Kidney (tissue), 14 donors: ENCODE data around the gene FZR1. TPM values are rescaled to one million over a fixed set of nuclear protein-coding genes. Genes with fewer than 3 reads are reported as not detected.

Experiments
- DNase-seq, 5 donors: peaks; one replicate each; pipeline ENCODE4 v3.0.0-alpha.2; 2013 to 2020
- FAIRE-seq: peaks from 2 replicates; lab custom pipeline; 2012; peaks lifted over from hg19 to GRCh38; lab: Jason Lieb, UNC
- H3K27ac ChIP-seq, 2 donors: one replicate each; pipeline ENCODE4 v1.7.0; 2013; ENCODE audit warnings: low read depth in 2 of 2, low read length in 2 of 2, inconsistent platforms in 1 of 2
- H3K27me3 ChIP-seq: one replicate; pipeline ENCODE4 v1.7.1; 2013; ENCODE audit warnings: low read length, inconsistent platforms; ENCODE audit not compliant: control insufficient read depth, insufficient read depth
- H3K36me3 ChIP-seq, 3 donors: one replicate each; pipeline versions ENCODE4 v1.7.0 to v1.7.1; 2013; ENCODE audit warnings: low read length in 3 of 3, control low read depth in 1 of 3, inconsistent platforms in 1 of 3; ENCODE audit not compliant: insufficient read depth in 3 of 3, control insufficient read depth in 2 of 3
- H3K4me1 ChIP-seq, 3 donors: one replicate each; pipeline versions ENCODE4 v1.7.0 to v1.7.1; 2013; ENCODE audit warnings: low read length in 3 of 3, inconsistent platforms in 1 of 3, low read depth in 1 of 3; ENCODE audit not compliant: control insufficient read depth in 2 of 3, insufficient read depth in 2 of 3
- H3K4me3 ChIP-seq, 3 donors: one replicate each; pipeline versions ENCODE4 v1.7.0 to v1.8.1; 2013; ENCODE audit warnings: low read length in 3 of 3, control low read depth in 1 of 3, inconsistent platforms in 1 of 3
- H3K9ac ChIP-seq, 3 donors: one replicate each; pipeline versions ENCODE4 v1.7.0 to v1.7.1; 2013; ENCODE audit warnings: low read length in 3 of 3, control low read depth in 1 of 3, inconsistent platforms in 1 of 3
- H3K9me3 ChIP-seq, 3 donors: one replicate each; pipeline versions ENCODE4 v1.7.0 to v1.7.1; 2013; ENCODE audit warnings: low read length in 3 of 3, control low read depth in 1 of 3, inconsistent platforms in 1 of 3; ENCODE audit not compliant: control insufficient read depth in 2 of 3, insufficient read depth in 1 of 3
- intact Hi-C: fragments of 100-400 bp; cut with DNase I; formaldehyde crosslinking; loops from one replicate; pipeline ENCODE4 v1.11.1; 2022
- polyA plus RNA-seq: library from polyadenylated mRNA; stranded (reverse); fragments of 350-450 nt; fragmentation: Illumina TruSeq; extraction: RNeasy Lipid Tissue Mini Kit (QIAGEN cat#74804); gene quantifications from one replicate; pipeline ENCODE4 v1.2.3, GENCODE V29; 2014; ENCODE audit warnings: low read depth, low replicate concordance; ENCODE audit not compliant: insufficient read depth
- total RNA-seq: library from RNA; stranded (reverse); fragmentation: NEBNext Ultra II Directional; extraction: Animal tissue kit (Norgen Biotek cat#: 25700); gene quantifications from one replicate; pipeline ENCODE4 v1.2.1, GENCODE V29; 2021
- TF ChIP-seq, protein P1 (sequence below): IDR thresholded peaks from 3 replicates; pipeline ENCODE4 v1.5.1; 2012; ENCODE audit warnings: mild to moderate bottlenecking, moderate library complexity, borderline replicate concordance; ENCODE audit not compliant: insufficient read depth; ENCODE audit errors: extremely low read depth
- donor health status: control.
- donor health status: control.
- donor health status: control.
- donor health status: control.
- donor health status: control.
- donor health status: DM: yes; HTN: yes; CAD: no.
- donor health status: Normal renal cell carcinoma (clear cell type).

The FZR1 gene
- total and polyA plus RNA-seq, 2 donors from 2014 or later = 28.4 to 48.0 TPM

DNA sequence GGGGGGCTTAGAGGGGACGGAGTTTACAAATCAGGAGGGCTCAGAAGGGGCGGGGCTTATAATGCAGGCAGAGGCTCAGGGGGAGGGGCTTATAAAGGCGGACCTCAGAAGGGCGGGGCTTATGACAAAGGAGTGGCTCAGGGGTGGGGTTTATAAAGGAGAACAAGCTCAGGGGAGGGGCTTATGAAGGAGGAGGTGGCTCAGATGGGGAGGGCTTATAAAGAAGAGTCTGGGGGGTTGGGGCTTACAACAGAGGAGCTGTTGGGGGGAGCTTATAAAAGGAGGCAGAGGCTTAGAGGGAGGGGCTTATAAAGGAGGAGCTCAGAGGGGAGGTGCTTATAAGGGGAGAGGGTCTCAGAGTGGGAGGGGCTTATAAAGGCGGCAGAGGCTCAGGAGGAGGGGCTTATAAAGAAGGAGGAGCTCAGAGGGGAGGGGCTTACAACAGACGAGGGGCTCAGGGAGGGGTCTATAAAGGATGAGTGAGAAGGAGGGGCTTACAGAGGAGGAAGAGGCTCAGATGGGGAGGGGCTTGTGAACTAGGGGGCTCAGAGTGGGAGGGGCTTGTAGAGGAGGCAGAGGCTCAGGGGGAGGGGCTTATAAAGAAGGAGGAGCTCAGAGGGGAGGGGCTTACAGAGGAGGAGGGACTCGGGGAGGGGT, 26.8 kb upstream of the FZR1 start:
- DNase-seq (peak in 2 of 5 donors; percentile 61 to 72), FAIRE-seq (no peak)
- Histone ChIP-seq H3K4me1 (peaks cover 0 to 18% (median 7%) of the 10 kb centered on the region in 3 donors), H3K9me3 (no peaks in the 10 kb centered on the region), H3K9ac (no peak overlapping the region), H3K27me3 (no peaks in the 10 kb centered on the region), H3K27ac (no peak overlapping the region), H3K4me3 (peak overlapping the region in 1 of 3 donors; percentile 47), H3K36me3 (peaks cover 0 to 10% (median 8%) of the 10 kb centered on the region in 3 donors)
- intact Hi-C loops = loop anchor here (10.0 kb wide), 1 partner anchor 155 kb away; no protein-coding TSS in a partner anchor
- TF ChIP-seq, protein P1, sequence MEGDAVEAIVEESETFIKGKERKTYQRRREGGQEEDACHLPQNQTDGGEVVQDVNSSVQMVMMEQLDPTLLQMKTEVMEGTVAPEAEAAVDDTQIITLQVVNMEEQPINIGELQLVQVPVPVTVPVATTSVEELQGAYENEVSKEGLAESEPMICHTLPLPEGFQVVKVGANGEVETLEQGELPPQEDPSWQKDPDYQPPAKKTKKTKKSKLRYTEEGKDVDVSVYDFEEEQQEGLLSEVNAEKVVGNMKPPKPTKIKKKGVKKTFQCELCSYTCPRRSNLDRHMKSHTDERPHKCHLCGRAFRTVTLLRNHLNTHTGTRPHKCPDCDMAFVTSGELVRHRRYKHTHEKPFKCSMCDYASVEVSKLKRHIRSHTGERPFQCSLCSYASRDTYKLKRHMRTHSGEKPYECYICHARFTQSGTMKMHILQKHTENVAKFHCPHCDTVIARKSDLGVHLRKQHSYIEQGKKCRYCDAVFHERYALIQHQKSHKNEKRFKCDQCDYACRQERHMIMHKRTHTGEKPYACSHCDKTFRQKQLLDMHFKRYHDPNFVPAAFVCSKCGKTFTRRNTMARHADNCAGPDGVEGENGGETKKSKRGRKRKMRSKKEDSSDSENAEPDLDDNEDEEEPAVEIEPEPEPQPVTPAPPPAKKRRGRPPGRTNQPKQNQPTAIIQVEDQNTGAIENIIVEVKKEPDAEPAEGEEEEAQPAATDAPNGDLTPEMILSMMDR = no peak

DNA sequence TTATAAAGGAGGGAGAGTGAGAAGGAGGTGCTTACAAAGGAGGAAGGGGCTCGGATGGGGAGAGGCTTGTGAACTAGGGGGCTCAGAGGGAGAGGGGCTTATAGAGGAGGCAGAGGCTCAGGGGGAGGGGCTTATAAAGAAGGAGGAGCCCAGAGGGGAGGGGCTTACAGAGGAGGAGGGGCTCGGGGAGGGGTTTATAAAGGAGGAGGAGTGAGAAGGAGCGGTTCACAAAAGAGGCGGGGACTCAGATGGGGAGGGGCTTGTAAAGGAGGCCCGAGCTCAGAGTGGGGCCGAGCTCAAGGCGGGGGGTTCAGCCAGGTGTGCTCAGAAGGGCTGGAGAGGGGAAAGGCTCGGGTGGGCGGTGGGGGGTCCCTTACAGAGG, 26.3 kb upstream of the FZR1 start:
- peak in 4 of 5 donors; percentile 56 to 78 (median 63) for DNase-seq
- Histone ChIP-seq H3K36me3 (peaks cover 0 to 7% (median 3%) of the 10 kb centered on the region in 3 donors), H3K9me3 (no peaks in the 10 kb centered on the region), H3K27ac (peak overlapping the region in 1 of 2 donors; percentile 82), H3K9ac (no peak overlapping the region), H3K4me3 (peak overlapping the region in 2 of 3 donors; percentile 37 to 47), H3K4me1 (peaks cover 0 to 14% (median 4%) of the 10 kb centered on the region in 3 donors), H3K27me3 (no peaks in the 10 kb centered on the region)
- intact Hi-C loops = loop anchor here (10.0 kb wide), 1 partner anchor 155 kb away; no protein-coding TSS in a partner anchor
- TF ChIP-seq, protein P1 = no peak
- no peak for FAIRE-seq

DNA sequence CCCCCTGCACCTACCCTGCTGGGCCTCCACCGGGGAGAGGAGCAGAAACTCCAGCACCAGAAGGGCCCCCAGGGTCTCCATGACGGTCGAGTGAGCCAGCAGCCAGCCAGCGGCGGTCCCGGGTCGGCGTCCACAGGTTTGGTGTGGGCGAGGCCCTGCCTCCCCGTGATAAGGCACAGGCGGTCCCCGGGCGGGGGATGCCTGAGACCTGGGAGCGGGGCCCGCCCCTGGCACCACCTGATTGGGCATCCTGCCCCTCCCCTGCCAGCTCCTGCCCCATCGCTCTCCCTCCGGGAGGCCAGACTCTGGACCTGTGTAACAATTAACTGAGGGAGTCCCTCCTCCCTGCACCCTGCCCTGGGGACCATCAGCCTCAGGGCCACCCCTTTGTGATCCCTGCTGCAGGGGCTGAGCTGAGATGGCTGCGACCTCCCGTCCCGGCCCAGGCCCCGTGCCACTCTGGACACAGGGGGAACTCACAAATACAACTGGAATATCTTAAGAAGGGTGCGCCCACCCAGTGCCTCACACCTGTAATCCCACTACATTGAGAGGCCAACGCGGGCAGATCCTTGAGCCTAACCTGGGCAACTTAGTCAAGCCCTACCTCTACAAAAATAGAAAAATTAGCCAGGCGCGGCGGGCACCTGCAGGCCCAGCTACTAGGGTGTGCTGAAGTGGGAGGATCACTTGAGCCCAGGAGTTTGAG, 25.6 kb upstream of the FZR1 start, which contains the start of gene SMIM24:
Gene SMIM24 (minus strand): TSS at position 143 of the 709 bp plus-strand sequence. CDS start 62 bp downstream, at position 81.
- Histone ChIP-seq H3K4me3 (peak within 1 kb of the TSS in 2 of 3 donors; percentile 37 to 47), H3K9ac (no peak within 1 kb of the TSS), H3K27ac (peak within 1 kb of the TSS; percentile 48 to 82), H3K9me3 (no peaks in the 10 kb centered on the region), H3K27me3 (no peaks in the 10 kb centered on the region), H3K36me3 (peaks cover 0 to 7% (median 3%) of the 10 kb centered on the region in 3 donors), H3K4me1 (peaks cover 0 to 10% (median 4%) of the 10 kb centered on the region in 3 donors)
- intact Hi-C loops = no loop called here
- TF ChIP-seq, protein P1 = no peak
- FAIRE-seq (no peak), DNase-seq (peak; percentile 76 to 89 (median 83))
